Skeletal muscle cell (primary cell): Measurements from ENCODE around the gene ORAI3.

Experiments
- DNase-seq: peaks from one replicate; pipeline ENCODE4 v3.0.0-alpha.2; 2010; ENCODE audit warnings: low read depth
- H3K4me3 ChIP-seq: 2 replicates; pipeline ENCODE4 v1.5.1; 2011; ENCODE audit warnings: low read depth, mild to moderate bottlenecking, control low read depth, low read length, moderate library complexity

The ORAI3 gene

GRCh38 chr16:31000671-31001382 lies 52.0 kb downstream of the ORAI3 start:
- DNase-seq = no peak
- H3K4me3 ChIP-seq = no peak overlapping the region

- DNase-seq = no peak
- H3K4me3 ChIP-seq = no peak overlapping the region
Measured at GRCh38 chr16:31001507-31002249, 52.8 kb downstream of the ORAI3 start.

- no peak for DNase-seq
- no peak overlapping the region for H3K4me3 ChIP-seq
Measured at GRCh38 chr16:31002250-31002700, 53.4 kb downstream of the ORAI3 start.

GRCh38 chr16:31002862-31003341 lies 54.0 kb downstream of the ORAI3 start:
- no peak overlapping the region for H3K4me3 ChIP-seq
- no peak for DNase-seq

- no peak overlapping the region for H3K4me3 ChIP-seq
- DNase-seq = no peak
Measured at GRCh38 chr16:31003744-31004143, 54.9 kb downstream of the ORAI3 start.
